ENCODE data around the gene FAM3A.
"Not testable (repeated sequence)": the region's sequence is repeated elsewhere in the genome, so short reads cannot be mapped to it uniquely, and the experiment has no call there.

- TF ChIP-seq CTCF, EP300, POLR2A (IDR thresholded peaks at IDR 0.05): not testable (repeated sequence)
Observed at GRCh38 chrX:154562295-154562694, 46.3 kb upstream of the FAM3A start.

All from tibial nerve (tissue), 4 donors.